ENCODE results near the gene POP4. TPM values are rescaled to one million over a fixed set of nuclear protein-coding genes. Genes with fewer than 3 reads are reported as not detected.

Gene POP4
- total and polyA plus RNA-seq, 2 of the 8 experiments (the other 6 are each of a cell fraction or from before 2014, with no cell fraction given) = 29.1 to 41.5 TPM

GRCh38 chr19:29628661-29629385 is 22.7 kb downstream of the POP4 start:
- ChIA-PET POLR2A (ENCODE audit: partially characterized antibody) (interaction anchor here (1.4 kb wide), 1 partner anchor 9 kb away, joined by 4 read pairs; no protein-coding TSS in a partner anchor), CTCF (ENCODE audit: partially characterized antibody) (interaction anchor here (0.6 to 3.4 kb wide), 4 partner anchors 11 to 43 kb away, joined by 3 to 14 read pairs (median 5); no protein-coding TSS in a partner anchor)
- Histone ChIP-seq H3K9me3 (ENCODE audit: insufficient read depth in 2 of 2, low read depth in 1 of 2, low read length in 1 of 2) (no peaks in the 10 kb centered on the region), H3K36me3 (ENCODE audit: control insufficient read depth in 2 of 4, insufficient read depth in 4 of 4, low read length in 3 of 4) (no peaks in the 10 kb centered on the region), H3K9ac (replicated peaks in 1 of 4; ENCODE audit: extremely low read depth in 1 of 4, low read depth in 3 of 4, low read length in 3 of 4) (no peak overlapping the region), H3K4me3 (ENCODE audit: extremely low read depth in 1 of 4, insufficient read depth in 2 of 4, low read depth in 3 of 4, low read length in 4 of 4) (no peak overlapping the region), H2AK5ac (ENCODE audit: low read depth, low read length) (no peak overlapping the region), H3K27me3 (replicated peaks in 1 of 4; ENCODE audit: control insufficient read depth in 3 of 4, extremely low read depth in 1 of 4, insufficient read depth in 3 of 4, low read length in 3 of 4) (no peaks in the 10 kb centered on the region), H3K4me2 (ENCODE audit: insufficient read depth in 1 of 2, low read depth in 2 of 2, low read length in 2 of 2) (no peak overlapping the region), H4K91ac (replicated peaks; ENCODE audit: insufficient read length, low read length) (no peak overlapping the region), H4K5ac (ENCODE audit: insufficient read length, low read depth, low read length) (no peak overlapping the region), H2BK120ac (replicated peaks; ENCODE audit: low read depth, low read length) (no peak overlapping the region), H3K23ac (ENCODE audit: insufficient read length) (no peak overlapping the region), H2AFZ (ENCODE audit: low read length) (no peak overlapping the region; the same call in 1 of the 2 replicates), H4K20me1 (replicated peaks in 1 of 2; ENCODE audit: control insufficient read depth in 1 of 2, insufficient read depth in 2 of 2, low read length in 2 of 2) (no peaks in the 10 kb centered on the region), H3K18ac (ENCODE audit: extremely low read depth, low read length) (no peak overlapping the region), H3K14ac (ENCODE audit: insufficient read length) (no peak overlapping the region), H3K4me1 (replicated peaks in 1 of 4; ENCODE audit: control insufficient read depth in 3 of 4, insufficient read depth in 4 of 4, low read length in 3 of 4) (peaks cover 2 to 9% (median 4%) of the 10 kb centered on the region in 4 experiments; a peak in 6 of 7 replicates), H2BK12ac (ENCODE audit: low read depth, low read length) (no peak overlapping the region), H3K56ac (replicated peaks; ENCODE audit: insufficient read length, low read depth, low read length) (no peak overlapping the region), H3K79me1 (ENCODE audit: low read depth, low read length) (no peaks in the 10 kb centered on the region), H3K4ac (replicated peaks; ENCODE audit: insufficient read length, low read depth, low read length) (no peak overlapping the region), H4K8ac (ENCODE audit: extremely low read depth, insufficient read depth, low read length) (no peak overlapping the region), H2BK15ac (ENCODE audit: low read length) (no peak overlapping the region), H2BK5ac (ENCODE audit: low read depth, low read length) (no peak overlapping the region), H3K27ac (ENCODE audit: low read depth, low read length) (no peak overlapping the region), H3K79me2 (ENCODE audit: control insufficient read depth in 1 of 2, insufficient read depth in 2 of 2, low read length in 2 of 2) (no peaks in the 10 kb centered on the region), H3K23me2 (ENCODE audit: low read depth, low read length) (no peaks in the 10 kb centered on the region), H2BK20ac (ENCODE audit: low read length) (no peak overlapping the region)
- FAIRE-seq = no peak
- 91% methylated on average over 16 of the region's 16 CpGs; no CpG with 5 or more reads in 1 of the 2 experiments for WGBS, 2 experiments (ENCODE audit: extremely low coverage in 1 of 2, insufficient coverage in 1 of 2, insufficient read length in 1 of 2, insufficient replicate concordance in 2 of 2, low coverage in 1 of 2, low lambda C conversion rate in 2 of 2, missing lambda C conversion rate in 1 of 2)
- DNase-seq (ENCODE audit: low read depth in 1 of 2, low spot score in 2 of 2) = no peak
- TF ChIP-seq SIN3A (conservative IDR thresholded peaks at IDR 0.05 in 1 of 2, IDR thresholded peaks at IDR 0.05 in 1 of 2; ENCODE audit: low read depth in 1 of 2, low read length in 2 of 2) = no peak
- TF ChIP-seq EGR1 (IDR thresholded peaks at IDR 0.05; ENCODE audit: borderline replicate concordance, low read depth, low read length) = no peak
- TF ChIP-seq RNF2 (IDR thresholded peaks at IDR 0.05; ENCODE audit: borderline replicate concordance, low read depth, low read length, missing control alignments, poor library complexity, severe bottlenecking) = no peak
- no peak for TF ChIP-seq ATF3 (IDR thresholded peaks at IDR 0.05; ENCODE audit: insufficient read depth, low read depth, low read length)
